ENCODE data around the gene FRK. TPM values are rescaled to one million over a fixed set of nuclear protein-coding genes. Genes with fewer than 3 reads are reported as not detected.

Gene FRK
- total RNA-seq, 2 donors from 2014 or later = 1.4 to 2.9 TPM

- H3K4me3 ChIP-seq (ENCODE audit: low read length) = no peak overlapping the region
- H3K4me3 Mint-ChIP-seq = no peak overlapping the region
- WGBS, 2 experiments (ENCODE audit: insufficient coverage in 1 of 2, insufficient read length in 1 of 2) = 86% methylated on average over 1 of the region's 1 CpG; no CpG with 5 or more reads in 1 of the 2 experiments
- peaks cover 16% of the 10 kb centered on the region for H3K4me1 Mint-ChIP-seq
- no peaks in the 10 kb centered on the region for H3K27me3 Mint-ChIP-seq (ENCODE audit: insufficient read depth)
- H3K27ac Mint-ChIP-seq = no peak overlapping the region
- H3K27ac ChIP-seq (ENCODE audit: low read depth, low read length) = no peak overlapping the region
- no peaks in the 10 kb centered on the region for H3K9me3 Mint-ChIP-seq
- TF ChIP-seq CTCF (conservative IDR thresholded peaks at IDR 0.05) = no peak
- no peaks in the 10 kb centered on the region for H3K36me3 ChIP-seq (ENCODE audit: control insufficient read depth, insufficient read depth, low read length)
- no peak overlapping the region for H3K9ac ChIP-seq (ENCODE audit: extremely low read depth, low read length, poor library complexity, severe bottlenecking)
- H3K36me3 Mint-ChIP-seq (ENCODE audit: low read depth) = no peaks in the 10 kb centered on the region
- no peak for DNase-seq
- H3K27me3 ChIP-seq (ENCODE audit: control insufficient read depth, insufficient read depth, low read length, poor library complexity, severe bottlenecking) = no peaks in the 10 kb centered on the region
- H3K9me3 ChIP-seq (ENCODE audit: control insufficient read depth, low read length) = no peaks in the 10 kb centered on the region
- H3K4me1 ChIP-seq (ENCODE audit: control insufficient read depth, insufficient read depth, low read length) = peaks cover 3% of the 10 kb centered on the region
Measured at GRCh38 chr6:116012471-116012949, 48.2 kb downstream of the FRK start.

GRCh38 chr6:116011520-116011919 is 49.2 kb downstream of the FRK start:
- no peak overlapping the region for H3K27ac Mint-ChIP-seq
- H3K4me1 Mint-ChIP-seq = peaks cover 8% of the 10 kb centered on the region
- Histone ChIP-seq H3K9me3 (ENCODE audit: control insufficient read depth, low read length) (no peaks in the 10 kb centered on the region), H3K36me3 (ENCODE audit: control insufficient read depth, insufficient read depth, low read length) (no peaks in the 10 kb centered on the region), H3K27me3 (ENCODE audit: control insufficient read depth, insufficient read depth, low read length, poor library complexity, severe bottlenecking) (no peaks in the 10 kb centered on the region), H3K4me3 (ENCODE audit: low read length) (no peak overlapping the region), H3K27ac (ENCODE audit: low read depth, low read length) (no peak overlapping the region), H3K4me1 (ENCODE audit: control insufficient read depth, insufficient read depth, low read length) (no peaks in the 10 kb centered on the region), H3K9ac (ENCODE audit: extremely low read depth, low read length, poor library complexity, severe bottlenecking) (no peak overlapping the region)
- no peak for DNase-seq
- WGBS, 2 experiments (ENCODE audit: insufficient coverage in 1 of 2, insufficient read length in 1 of 2) = 93 to 94% methylated on average over 3 of the region's 3 CpGs
- H3K4me3 Mint-ChIP-seq = no peak overlapping the region
- no peak for TF ChIP-seq CTCF (conservative IDR thresholded peaks at IDR 0.05)
- no peaks in the 10 kb centered on the region for H3K9me3 Mint-ChIP-seq
- H3K27me3 Mint-ChIP-seq (ENCODE audit: insufficient read depth) = no peaks in the 10 kb centered on the region
- H3K36me3 Mint-ChIP-seq (ENCODE audit: low read depth) = no peaks in the 10 kb centered on the region

GRCh38 chr6:116010790-116011401 is 49.8 kb downstream of the FRK start:
- peak; percentile 97 for TF ChIP-seq CTCF (conservative IDR thresholded peaks at IDR 0.05)
- Mint-ChIP-seq H3K27ac (no peak overlapping the region), H3K4me1 (peaks cover 7% of the 10 kb centered on the region), H3K36me3 (ENCODE audit: low read depth) (no peaks in the 10 kb centered on the region), H3K9me3 (no peaks in the 10 kb centered on the region), H3K4me3 (no peak overlapping the region), H3K27me3 (ENCODE audit: insufficient read depth) (no peaks in the 10 kb centered on the region)
- no peaks in the 10 kb centered on the region for H3K27me3 ChIP-seq (ENCODE audit: control insufficient read depth, insufficient read depth, low read length, poor library complexity, severe bottlenecking)
- WGBS, 2 experiments (ENCODE audit: insufficient coverage in 1 of 2, insufficient read length in 1 of 2) = 56 to 57% methylated on average over 2 of the region's 3 CpGs
- H3K9me3 ChIP-seq (ENCODE audit: control insufficient read depth, low read length) = no peaks in the 10 kb centered on the region
- DNase-seq = peak; percentile 87
- no peak overlapping the region for H3K9ac ChIP-seq (ENCODE audit: extremely low read depth, low read length, poor library complexity, severe bottlenecking)
- H3K27ac ChIP-seq (ENCODE audit: low read depth, low read length) = no peak overlapping the region
- H3K4me1 ChIP-seq (ENCODE audit: control insufficient read depth, insufficient read depth, low read length) = no peaks in the 10 kb centered on the region
- no peaks in the 10 kb centered on the region for H3K36me3 ChIP-seq (ENCODE audit: control insufficient read depth, insufficient read depth, low read length)
- no peak overlapping the region for H3K4me3 ChIP-seq (ENCODE audit: low read length)
